ENCODE results near the gene SELENOV.

SELENOV gene

DNA sequence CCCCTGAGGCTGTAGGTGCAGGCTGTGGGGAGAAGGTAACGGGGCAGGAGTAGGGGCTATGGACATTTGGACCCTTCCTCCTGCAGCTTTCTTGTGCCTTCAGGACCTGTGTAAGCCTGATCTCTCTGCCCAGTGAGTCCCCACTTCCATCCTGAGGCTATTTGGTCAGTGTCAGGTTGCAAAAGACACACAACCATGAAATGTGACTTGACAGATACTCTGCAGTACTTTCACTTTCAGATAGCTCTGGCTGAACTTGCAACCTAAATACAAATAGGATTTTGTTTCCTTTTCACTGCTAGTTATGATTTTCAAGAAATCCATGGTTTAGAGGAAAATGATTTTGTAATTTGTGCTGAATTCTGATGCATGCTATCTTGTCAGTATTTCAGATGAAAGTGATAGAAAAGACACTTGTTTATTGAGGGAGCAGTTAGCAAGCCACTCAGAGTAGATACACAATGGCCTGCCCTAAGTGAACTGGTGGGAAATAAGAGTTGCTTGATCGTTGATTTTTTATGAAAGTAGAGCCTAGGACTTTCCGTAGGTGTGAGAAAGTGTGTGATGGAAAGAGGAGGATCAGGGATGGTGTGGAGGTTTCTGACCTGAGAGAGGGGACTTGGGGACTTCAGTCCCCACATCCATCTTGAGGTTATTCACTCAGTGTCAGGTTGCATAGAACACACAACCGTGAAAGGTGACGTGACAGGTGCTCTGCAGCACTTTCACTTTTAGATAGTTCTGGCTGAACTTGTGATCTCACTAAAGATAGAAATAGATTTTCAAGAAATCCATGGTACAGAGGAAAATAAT is 43.1 kb downstream of the SELENOV start:
- DNase-seq (ENCODE audit: low read depth in 2 of 2): no peak

DNA sequence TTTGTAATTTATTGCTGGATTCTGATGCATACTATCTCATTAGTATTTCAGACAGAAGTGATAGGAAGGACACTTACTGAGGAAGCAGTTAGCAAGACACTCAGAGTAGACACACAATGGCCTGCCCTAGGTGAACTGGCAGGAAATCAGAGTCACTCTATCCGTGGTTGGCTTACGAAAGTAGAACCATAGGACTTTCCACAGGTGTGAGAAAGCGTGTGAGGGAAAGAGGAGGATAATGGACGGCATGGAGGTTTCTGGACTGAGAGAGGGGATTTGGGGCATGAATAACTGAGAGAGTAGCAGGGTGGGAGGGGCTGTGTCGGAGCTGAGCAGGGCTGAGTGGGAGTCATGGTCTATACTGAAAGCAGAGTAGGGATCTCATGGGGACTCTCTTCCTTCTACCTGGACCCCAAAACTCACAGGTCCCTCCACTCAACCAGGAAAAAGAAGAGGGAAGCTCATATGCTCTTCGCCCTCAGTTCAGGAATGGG is 43.7 kb downstream of the SELENOV start:
- DNase-seq (ENCODE audit: low read depth in 2 of 2): peak in 1 of 2 donors; percentile 23

DNA sequence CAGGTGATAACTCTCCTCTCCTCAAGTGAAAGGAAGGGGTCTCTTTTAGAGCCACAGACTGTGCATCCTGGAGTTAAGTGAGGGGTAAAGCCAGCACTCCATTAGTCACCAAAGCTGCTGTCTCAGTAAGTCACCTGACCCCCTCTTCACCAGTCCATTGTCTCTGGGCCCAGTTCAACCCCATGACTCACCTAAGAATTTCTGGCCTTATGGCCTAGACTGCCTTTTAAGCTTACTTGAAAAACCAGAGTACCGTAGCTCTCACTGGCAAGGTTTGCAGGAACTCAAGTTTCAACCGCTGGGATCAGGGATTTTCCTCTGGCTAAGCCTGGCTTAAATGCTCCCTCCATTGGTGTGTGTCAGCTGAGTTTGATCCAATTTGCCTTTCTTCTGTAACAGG is 48.5 kb downstream of the SELENOV start:
- DNase-seq (ENCODE audit: low read depth in 2 of 2): no peak

- no peak for DNase-seq (ENCODE audit: low read depth in 2 of 2)
Observed at GRCh38 chr19:39566064-39566463, 51.1 kb downstream of the SELENOV start.

GRCh38 chr19:39568604-39569003 is 53.7 kb downstream of the SELENOV start:
- DNase-seq (ENCODE audit: low read depth in 2 of 2): no peak

Data from stimulated activated CD4-positive, alpha-beta T cell treated with anti-CD3 and anti-CD28 coated beads, Interleukin-1b, Interleukin-23, amount 100 ng/mL, for 4 hours (primary cell).